GM21515 (cell line): ENCODE data around the gene SLC6A9.

Experiments used
- ATAC-seq: cut with Tn5 transposase; IDR thresholded peaks from one replicate; pipeline ENCODE4 v1.9.1; 2021; ENCODE audit not compliant: unreplicated experiment

The SLC6A9 gene

GRCh38 chr1:44031252-44032169 lies at the start of gene SLC6A9:
TSS of gene SLC6A9 (minus strand) at chr1:44031462. CDS start at chr1:44024277, 7,185 bp downstream.
- ATAC-seq: no peak

GRCh38 chr1:44079566-44079965 lies 48.3 kb upstream of the SLC6A9 start:
- no peak for ATAC-seq

- no peak for ATAC-seq
These were observed 46.8 kb upstream of the SLC6A9 start for GRCh38 chr1:44078104-44078503.

- no peak for ATAC-seq
These were observed 46.2 kb upstream of the SLC6A9 start for GRCh38 chr1:44077421-44077820.

- ATAC-seq: no peak
These were observed 44.8 kb upstream of the SLC6A9 start for GRCh38 chr1:44076066-44076465.

- no peak for ATAC-seq
These were observed 43.2 kb upstream of the SLC6A9 start for GRCh38 chr1:44074415-44074814.

GRCh38 chr1:44073528-44073927 lies 42.3 kb upstream of the SLC6A9 start:
- ATAC-seq: no peak

- no peak for ATAC-seq
These were observed 41.6 kb upstream of the SLC6A9 start for GRCh38 chr1:44072821-44073220.

- ATAC-seq: no peak
These were observed 40.9 kb upstream of the SLC6A9 start for GRCh38 chr1:44072204-44072603.

GRCh38 chr1:44071461-44071860 lies 40.2 kb upstream of the SLC6A9 start:
- ATAC-seq: no peak

GRCh38 chr1:44068442-44068921 lies 37.2 kb upstream of the SLC6A9 start:
- ATAC-seq: no peak

GRCh38 chr1:44067266-44068250 lies 36.3 kb upstream of the SLC6A9 start:
- no peak for ATAC-seq

GRCh38 chr1:44062656-44063179 lies 31.5 kb upstream of the SLC6A9 start:
- no peak for ATAC-seq

GRCh38 chr1:44061857-44062256 lies 30.6 kb upstream of the SLC6A9 start:
- no peak for ATAC-seq

GRCh38 chr1:44060830-44061267 lies 29.6 kb upstream of the SLC6A9 start:
- no peak for ATAC-seq

GRCh38 chr1:44059664-44060355 lies 28.5 kb upstream of the SLC6A9 start:
- ATAC-seq: no peak

- no peak for ATAC-seq
These were observed 27.9 kb upstream of the SLC6A9 start for GRCh38 chr1:44059212-44059611.

GRCh38 chr1:44057293-44057692 lies 26.0 kb upstream of the SLC6A9 start:
- ATAC-seq: no peak

- no peak for ATAC-seq
These were observed 22.1 kb upstream of the SLC6A9 start for GRCh38 chr1:44053394-44053793.

GRCh38 chr1:44050261-44050660 lies 19.0 kb upstream of the SLC6A9 start:
- ATAC-seq: no peak
